SU-DHL-6 (cell line): ENCODE results near the gene GPR107.

ENCODE experiments used
- EZH2phosphoT487 ChIP-seq: fragments of 200-600 bp; sonication (generic), shearing (Covaris generic); conservative IDR thresholded peaks from 2 replicates; pipeline ENCODE4 v1.6.1; 2018; ENCODE audit warnings: mild to moderate bottlenecking, antibody characterized with exemption, low read length, moderate library complexity, mixed read lengths
- TF ChIP-seq, protein P1 (sequence below): fragments of 200-600 bp; sonication (generic); IDR thresholded peaks from one replicate; pipeline ENCODE4 v1.5.1; 2017; ENCODE audit warnings: antibody characterized with exemption, mild to moderate bottlenecking, low read length, moderate library complexity; ENCODE audit not compliant: insufficient read depth, poor library complexity, severe bottlenecking

DNA sequence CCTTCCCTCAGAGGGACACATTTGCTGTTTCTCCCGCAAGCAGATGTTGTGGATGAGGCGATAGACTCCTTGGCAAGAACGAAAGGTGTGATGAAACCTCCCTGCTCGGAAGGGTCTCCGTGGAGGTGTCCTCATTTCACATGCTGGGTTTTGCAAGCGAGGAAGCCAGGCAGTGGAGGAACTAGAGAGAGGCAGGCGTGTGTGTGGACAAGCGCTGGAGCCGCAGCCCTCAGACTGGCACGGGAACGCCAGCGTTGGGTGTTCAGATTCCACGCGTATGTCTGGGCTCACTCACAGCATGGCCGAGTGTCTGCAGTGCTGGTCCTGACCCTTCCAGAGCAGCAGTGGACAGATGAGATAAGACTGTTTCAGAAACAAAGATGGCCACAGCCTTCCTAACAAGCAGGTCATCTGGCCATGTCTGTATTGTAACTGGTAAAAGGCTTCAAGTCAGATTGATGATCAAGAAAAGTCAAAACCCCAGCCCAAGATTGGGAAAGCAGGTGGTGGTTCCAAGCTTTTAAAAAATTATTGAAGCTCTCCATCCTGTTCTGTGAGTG is 83.5 kb downstream of the GPR107 start:
- TF ChIP-seq, protein P1, sequence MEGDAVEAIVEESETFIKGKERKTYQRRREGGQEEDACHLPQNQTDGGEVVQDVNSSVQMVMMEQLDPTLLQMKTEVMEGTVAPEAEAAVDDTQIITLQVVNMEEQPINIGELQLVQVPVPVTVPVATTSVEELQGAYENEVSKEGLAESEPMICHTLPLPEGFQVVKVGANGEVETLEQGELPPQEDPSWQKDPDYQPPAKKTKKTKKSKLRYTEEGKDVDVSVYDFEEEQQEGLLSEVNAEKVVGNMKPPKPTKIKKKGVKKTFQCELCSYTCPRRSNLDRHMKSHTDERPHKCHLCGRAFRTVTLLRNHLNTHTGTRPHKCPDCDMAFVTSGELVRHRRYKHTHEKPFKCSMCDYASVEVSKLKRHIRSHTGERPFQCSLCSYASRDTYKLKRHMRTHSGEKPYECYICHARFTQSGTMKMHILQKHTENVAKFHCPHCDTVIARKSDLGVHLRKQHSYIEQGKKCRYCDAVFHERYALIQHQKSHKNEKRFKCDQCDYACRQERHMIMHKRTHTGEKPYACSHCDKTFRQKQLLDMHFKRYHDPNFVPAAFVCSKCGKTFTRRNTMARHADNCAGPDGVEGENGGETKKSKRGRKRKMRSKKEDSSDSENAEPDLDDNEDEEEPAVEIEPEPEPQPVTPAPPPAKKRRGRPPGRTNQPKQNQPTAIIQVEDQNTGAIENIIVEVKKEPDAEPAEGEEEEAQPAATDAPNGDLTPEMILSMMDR = no peak
- TF ChIP-seq EZH2phosphoT487 = no peak
